HepG2 (cell line): ENCODE measurements around the gene CENATAC. TPM values are rescaled to one million over a fixed set of nuclear protein-coding genes. Genes with fewer than 3 reads are reported as not detected.

Source experiments
- CREM ChIP-seq, 2 experiments: sonication (generic) in 1 of 2; formaldehyde crosslinking in 1 of 2; IDR thresholded peaks; 2 replicates each; pipeline versions ENCODE4 v1.4.0 to v1.6.1; 2016 to 2020; ENCODE audit warnings: antibody characterized with exemption in 1 of 2, mild to moderate bottlenecking in 1 of 2, missing genetic modification reagents in 1 of 2
- FOXO1 ChIP-seq: sonication (generic); formaldehyde crosslinking; IDR thresholded peaks from 2 replicates; pipeline ENCODE4 v1.4.0; 2020; ENCODE audit warnings: missing genetic modification reagents
- JUN ChIP-seq: sonication (generic); formaldehyde crosslinking; IDR thresholded peaks from 2 replicates; pipeline ENCODE4 v1.4.0; 2020; ENCODE audit warnings: mild to moderate bottlenecking, missing genetic modification reagents
- KDM5A ChIP-seq: fragments of 200-600 bp; sonication (generic); IDR thresholded peaks from 2 replicates; pipeline ENCODE4 v1.7.0; 2018; ENCODE audit warnings: antibody characterized with exemption, mild to moderate bottlenecking, low read length, borderline replicate concordance
- NFYB ChIP-seq: sonication (generic); formaldehyde crosslinking; IDR thresholded peaks from 2 replicates; pipeline ENCODE4 v1.4.0; 2020; ENCODE audit warnings: missing genetic modification reagents
- REXO4 ChIP-seq: sonication (generic); formaldehyde crosslinking; IDR thresholded peaks from 2 replicates; pipeline ENCODE4 v1.8.0; 2022; ENCODE audit warnings: missing genetic modification reagents, mild to moderate bottlenecking, borderline replicate concordance
- SAFB2 ChIP-seq: sonication (generic); formaldehyde crosslinking; IDR thresholded peaks from 2 replicates; pipeline ENCODE4 v1.5.1; 2020; ENCODE audit warnings: missing genetic modification reagents, low read depth, mild to moderate bottlenecking, borderline replicate concordance
- SP2 ChIP-seq: sonication (generic); formaldehyde crosslinking; IDR thresholded peaks from 2 replicates; pipeline ENCODE4 v1.5.1; 2020; ENCODE audit warnings: mild to moderate bottlenecking, missing genetic modification reagents
- TCF12 ChIP-seq, 2 experiments: fragments of 450-650 bp in 1 of 2; sonication (generic) in 1 of 2; formaldehyde crosslinking in 1 of 2; IDR thresholded peaks; 2 replicates each; pipeline versions ENCODE4 v1.6.1 to v1.8.0; 2017 to 2022; ENCODE audit warnings: antibody characterized with exemption in 1 of 2, mild to moderate bottlenecking in 1 of 2, missing genetic modification reagents in 1 of 2, moderate library complexity in 1 of 2
- ZBTB7A ChIP-seq: sonication (generic); formaldehyde crosslinking; IDR thresholded peaks from 2 replicates; pipeline ENCODE4 v1.8.0; 2022; ENCODE audit warnings: mild to moderate bottlenecking, missing genetic modification reagents
- ZIK1 ChIP-seq: sonication (generic); formaldehyde crosslinking; IDR thresholded peaks from 2 replicates; pipeline ENCODE4 v1.5.0; 2020; ENCODE audit warnings: mild to moderate bottlenecking, low read depth, missing genetic modification reagents, borderline replicate concordance
- ZNF44 ChIP-seq: sonication (generic); formaldehyde crosslinking; IDR thresholded peaks from 2 replicates; pipeline ENCODE4 v1.5.1; 2020; ENCODE audit warnings: mild to moderate bottlenecking, missing genetic modification reagents
- ZNF563 ChIP-seq: sonication (generic); formaldehyde crosslinking; IDR thresholded peaks from 2 replicates; pipeline ENCODE4 v1.8.0; 2022; ENCODE audit warnings: mild to moderate bottlenecking, moderate library complexity, missing genetic modification reagents
- ZNF674 ChIP-seq: sonication (generic); formaldehyde crosslinking; IDR thresholded peaks from 2 replicates; pipeline ENCODE4 v1.5.0; 2020; ENCODE audit warnings: low read depth, mild to moderate bottlenecking, missing genetic modification reagents
- ZSCAN31 ChIP-seq: sonication (generic); formaldehyde crosslinking; IDR thresholded peaks from 2 replicates; pipeline ENCODE4 v1.5.0; 2020; ENCODE audit warnings: low read depth, mild to moderate bottlenecking, missing genetic modification reagents
- polyA plus RNA-seq, 8 experiments: library from polyadenylated mRNA; depleted of rRNA in 3 of 8; stranded (reverse) in 7 of 8; unstranded in 1 of 8; fragments of >200 nt; fragmentation: Illumina TruSeq in 4 of 8; extraction: Trizol in 4 of 8; gene quantifications; 2 replicates each; pipeline versions ENCODE4 v1.2.1 to v1.2.3, GENCODE V29; 2011 to 2016; ENCODE audit warnings: low read depth in 4 of 8, missing spikeins in 1 of 8, mixed read lengths in 1 of 8; ENCODE audit not compliant: insufficient read depth in 1 of 8
- total RNA-seq, 5 experiments: library from RNA; depleted of rRNA; stranded (reverse); fragments of >200 nt; fragmentation: Illumina TruSeq; extraction: Trizol; gene quantifications; 2 replicates each; pipeline ENCODE4 v1.2.3, GENCODE V29; 2016; ENCODE audit warnings: low read depth in 1 of 5
- TF ChIP-seq, protein P1 (sequence below): sonication (generic); formaldehyde crosslinking; IDR thresholded peaks from 2 replicates; pipeline ENCODE4 v1.5.0; 2020; ENCODE audit warnings: mild to moderate bottlenecking, missing genetic modification reagents, moderate library complexity
- TF ChIP-seq, protein P2 (sequence below): sonication (generic); formaldehyde crosslinking; conservative IDR thresholded peaks from 2 replicates; pipeline ENCODE4 v1.8.1; 2023; ENCODE audit warnings: missing genetic modification reagents
- TF ChIP-seq, protein P3 (sequence below): sonication (generic); formaldehyde crosslinking; IDR thresholded peaks from 2 replicates; pipeline ENCODE4 v1.4.0; 2020; ENCODE audit warnings: missing genetic modification reagents
- TF ChIP-seq, protein P4 (sequence below): sonication (generic); formaldehyde crosslinking; IDR thresholded peaks from 2 replicates; pipeline ENCODE4 v1.4.0; 2020; ENCODE audit warnings: mild to moderate bottlenecking, missing genetic modification reagents

CENATAC gene
- total and polyA plus RNA-seq, 2 of the 13 experiments (the other 11 are each of a cell fraction or from before 2014, with no cell fraction given), result 21.7 to 25.0 TPM

DNA sequence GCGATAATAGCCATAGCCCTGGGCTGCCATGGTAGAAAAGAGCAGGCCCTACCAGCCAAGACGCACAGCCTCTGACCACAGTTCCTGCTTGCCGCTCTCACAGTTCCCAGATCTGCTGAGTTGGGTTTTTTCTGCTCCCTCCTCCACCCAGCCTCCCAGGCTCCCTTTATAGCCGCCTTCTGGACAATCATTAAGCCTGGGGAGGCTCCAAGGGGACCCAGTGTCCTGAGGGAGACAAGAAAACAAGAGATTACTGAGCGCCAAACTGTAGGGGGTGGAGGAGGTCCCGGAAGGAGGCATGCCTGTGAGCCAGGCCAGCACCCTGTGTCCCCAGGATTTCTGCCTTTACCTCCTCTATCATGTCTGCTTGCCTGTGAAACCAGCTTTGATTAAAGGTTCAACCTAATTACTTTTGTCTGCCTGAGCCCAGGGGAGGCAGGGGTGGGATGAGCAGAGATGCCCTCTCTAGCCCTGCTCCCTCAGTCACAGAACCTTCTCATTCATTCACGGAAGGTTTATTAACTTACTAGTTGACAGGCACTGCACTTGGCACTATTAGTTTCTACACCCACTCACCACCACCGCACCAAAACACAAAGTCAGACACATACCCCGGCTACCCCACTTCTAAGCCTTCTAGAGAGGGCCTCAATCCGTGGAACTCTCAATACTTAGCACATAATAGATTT is 31.5 kb downstream of the CENATAC start (continued):
- TF ChIP-seq ZNF674 (CRISPR knock-in tag) (no peak), ZNF563 (CRISPR knock-in tag) (0 out of 2 replicates have a peak, but pooled peaks have one; percentile 21), KDM5A (no peak), CREM (IDR thresholded peaks at IDR 0.05) (peak; percentile 50; the same call in 1 of the 2 replicates), CREM (CRISPR knock-in tag; IDR thresholded peaks at IDR 0.05) (no peak), SAFB2 (CRISPR knock-in tag) (no peak), TCF12 (IDR thresholded peaks at IDR 0.05) (no peak), TCF12 (CRISPR knock-in tag; IDR thresholded peaks at IDR 0.05) (no peak), SP2 (CRISPR knock-in tag) (no peak), NFYB (CRISPR knock-in tag) (no peak), ZNF44 (CRISPR knock-in tag) (no peak), ZSCAN31 (CRISPR knock-in tag) (peak; percentile 61; the same call in 1 of the 2 replicates), REXO4 (CRISPR knock-in tag) (no peak), ZIK1 (no peak), JUN (CRISPR knock-in tag) (no peak), FOXO1 (CRISPR knock-in tag) (peak; percentile 44; the same call in 1 of the 2 replicates), ZBTB7A (CRISPR knock-in tag) (no peak)
- TF ChIP-seq, protein P1, sequence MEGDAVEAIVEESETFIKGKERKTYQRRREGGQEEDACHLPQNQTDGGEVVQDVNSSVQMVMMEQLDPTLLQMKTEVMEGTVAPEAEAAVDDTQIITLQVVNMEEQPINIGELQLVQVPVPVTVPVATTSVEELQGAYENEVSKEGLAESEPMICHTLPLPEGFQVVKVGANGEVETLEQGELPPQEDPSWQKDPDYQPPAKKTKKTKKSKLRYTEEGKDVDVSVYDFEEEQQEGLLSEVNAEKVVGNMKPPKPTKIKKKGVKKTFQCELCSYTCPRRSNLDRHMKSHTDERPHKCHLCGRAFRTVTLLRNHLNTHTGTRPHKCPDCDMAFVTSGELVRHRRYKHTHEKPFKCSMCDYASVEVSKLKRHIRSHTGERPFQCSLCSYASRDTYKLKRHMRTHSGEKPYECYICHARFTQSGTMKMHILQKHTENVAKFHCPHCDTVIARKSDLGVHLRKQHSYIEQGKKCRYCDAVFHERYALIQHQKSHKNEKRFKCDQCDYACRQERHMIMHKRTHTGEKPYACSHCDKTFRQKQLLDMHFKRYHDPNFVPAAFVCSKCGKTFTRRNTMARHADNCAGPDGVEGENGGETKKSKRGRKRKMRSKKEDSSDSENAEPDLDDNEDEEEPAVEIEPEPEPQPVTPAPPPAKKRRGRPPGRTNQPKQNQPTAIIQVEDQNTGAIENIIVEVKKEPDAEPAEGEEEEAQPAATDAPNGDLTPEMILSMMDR (CRISPR knock-in tag), result peak; percentile 28
- TF ChIP-seq, protein P2, sequence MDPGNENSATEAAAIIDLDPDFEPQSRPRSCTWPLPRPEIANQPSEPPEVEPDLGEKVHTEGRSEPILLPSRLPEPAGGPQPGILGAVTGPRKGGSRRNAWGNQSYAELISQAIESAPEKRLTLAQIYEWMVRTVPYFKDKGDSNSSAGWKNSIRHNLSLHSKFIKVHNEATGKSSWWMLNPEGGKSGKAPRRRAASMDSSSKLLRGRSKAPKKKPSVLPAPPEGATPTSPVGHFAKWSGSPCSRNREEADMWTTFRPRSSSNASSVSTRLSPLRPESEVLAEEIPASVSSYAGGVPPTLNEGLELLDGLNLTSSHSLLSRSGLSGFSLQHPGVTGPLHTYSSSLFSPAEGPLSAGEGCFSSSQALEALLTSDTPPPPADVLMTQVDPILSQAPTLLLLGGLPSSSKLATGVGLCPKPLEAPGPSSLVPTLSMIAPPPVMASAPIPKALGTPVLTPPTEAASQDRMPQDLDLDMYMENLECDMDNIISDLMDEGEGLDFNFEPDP (CRISPR knock-in tag), result no peak
- TF ChIP-seq, protein P3, sequence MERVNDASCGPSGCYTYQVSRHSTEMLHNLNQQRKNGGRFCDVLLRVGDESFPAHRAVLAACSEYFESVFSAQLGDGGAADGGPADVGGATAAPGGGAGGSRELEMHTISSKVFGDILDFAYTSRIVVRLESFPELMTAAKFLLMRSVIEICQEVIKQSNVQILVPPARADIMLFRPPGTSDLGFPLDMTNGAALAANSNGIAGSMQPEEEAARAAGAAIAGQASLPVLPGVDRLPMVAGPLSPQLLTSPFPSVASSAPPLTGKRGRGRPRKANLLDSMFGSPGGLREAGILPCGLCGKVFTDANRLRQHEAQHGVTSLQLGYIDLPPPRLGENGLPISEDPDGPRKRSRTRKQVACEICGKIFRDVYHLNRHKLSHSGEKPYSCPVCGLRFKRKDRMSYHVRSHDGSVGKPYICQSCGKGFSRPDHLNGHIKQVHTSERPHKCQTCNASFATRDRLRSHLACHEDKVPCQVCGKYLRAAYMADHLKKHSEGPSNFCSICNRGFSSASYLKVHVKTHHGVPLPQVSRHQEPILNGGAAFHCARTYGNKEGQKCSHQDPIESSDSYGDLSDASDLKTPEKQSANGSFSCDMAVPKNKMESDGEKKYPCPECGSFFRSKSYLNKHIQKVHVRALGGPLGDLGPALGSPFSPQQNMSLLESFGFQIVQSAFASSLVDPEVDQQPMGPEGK, result peak; percentile 76
- TF ChIP-seq, protein P4, sequence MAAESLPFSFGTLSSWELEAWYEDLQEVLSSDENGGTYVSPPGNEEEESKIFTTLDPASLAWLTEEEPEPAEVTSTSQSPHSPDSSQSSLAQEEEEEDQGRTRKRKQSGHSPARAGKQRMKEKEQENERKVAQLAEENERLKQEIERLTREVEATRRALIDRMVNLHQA (CRISPR knock-in tag), result no peak
